HCT116 (cell line): ENCODE data around the gene PTH2. TPM values are rescaled to one million over a fixed set of nuclear protein-coding genes. Genes with fewer than 3 reads are reported as not detected.

Experiments used
- ATAC-seq: fragments of 200-7000 bp; cut with Tn5 transposase; 2 replicates; pipeline ENCODE4 v1.9.1; 2020; ENCODE audit warnings: mild to moderate bottlenecking, moderate library complexity
- BruUV-seq: library from RNA; stranded (reverse); fragments of 400-500 nt; replicated peaks from 2 replicates; lab custom pipeline; 2021; lab: Mats Ljungman, UMichigan
- CTCF ChIA-PET: fragments of 300-600 bp; sonication (Branson Sonifier 250); formaldehyde crosslinking; loops from one replicate; lab custom pipeline; 2021; ENCODE audit warnings: antibody characterized with exemption; lab: Charles Lee
- POLR2A ChIA-PET: fragments of 300-600, 350-600 bp; sonication (Branson Sonifier 250); formaldehyde crosslinking; loops from one replicate; lab custom pipeline; 2021; ENCODE audit warnings: antibody characterized with exemption; lab: Charles Lee
- RAD21 ChIA-PET, 2 experiments: fragments of 300-600 bp; sonication (Branson Sonifier 250); formaldehyde crosslinking; loops; one replicate each; lab custom pipeline; 2023; ENCODE audit warnings: low total read pairs in 2 of 2; ENCODE audit not compliant: uncharacterized antibody in 2 of 2, unreplicated experiment in 2 of 2, low non-redundant PET in 1 of 2; lab: Charles Lee
- DNase-seq: peaks from one replicate; pipeline ENCODE4 v3.0.0-alpha.2; 2010; ENCODE audit warnings: low read depth, low spot score
- H2AFZ ChIP-seq: fragments of 200-600 bp; shearing (Covaris generic), sonication (generic); 2 replicates; pipeline ENCODE4 v1.6.1; 2017; ENCODE audit warnings: low read depth, mixed run types, mixed read lengths, antibody characterized with exemption, low read length; ENCODE audit not compliant: poor library complexity, severe bottlenecking
- H3K27ac ChIP-seq: 2 replicates; pipeline ENCODE4 v1.5.1; 2012; ENCODE audit warnings: low read depth, low read length
- H3K27me3 ChIP-seq: fragments of 200-600 bp; sonication (generic); 2 replicates; pipeline ENCODE4 v1.6.1; 2016; ENCODE audit warnings: mixed run types, low read length, mixed read lengths; ENCODE audit not compliant: insufficient read depth
- H3K36me3 ChIP-seq, 2 experiments: fragments of 200-500 bp in 1 of 2; fragments of 200-600 bp in 1 of 2; sonication (Bioruptor generic) in 1 of 2; sonication (generic) in 1 of 2; 2 replicates each; pipeline versions ENCODE4 v1.5.1 to v1.6.1; 2014 to 2016; ENCODE audit warnings: low read length in 2 of 2, inconsistent platforms in 1 of 2, mixed read lengths in 1 of 2, mixed run types in 1 of 2; ENCODE audit not compliant: insufficient read depth in 2 of 2, control insufficient read depth in 1 of 2
- H3K4me1 ChIP-seq, 2 experiments: fragments of 200-600 bp in 1 of 2; sonication (generic) in 1 of 2; 2 replicates each; pipeline versions ENCODE4 v1.5.1 to v1.6.1; 2012 to 2017; ENCODE audit warnings: low read length in 2 of 2, inconsistent platforms in 1 of 2, mild to moderate bottlenecking in 1 of 2, mixed read lengths in 1 of 2, mixed run types in 1 of 2, moderate library complexity in 1 of 2; ENCODE audit not compliant: insufficient read depth in 2 of 2, control insufficient read depth in 1 of 2
- H3K4me2 ChIP-seq: fragments of 200-600 bp; sonication (generic); 2 replicates; pipeline ENCODE4 v1.6.1; 2017; ENCODE audit warnings: mixed run types, low read length, mixed read lengths
- H3K4me3 ChIP-seq, 2 experiments: fragments of 200-600 bp in 1 of 2; sonication (generic) in 1 of 2; replicated peaks in 1 of 2; 2 replicates each; pipeline ENCODE4 v1.5.1; 2011 to 2016; ENCODE audit warnings: low read length in 2 of 2, control low read depth in 1 of 2, low read depth in 1 of 2, mild to moderate bottlenecking in 1 of 2, mixed read lengths in 1 of 2, mixed run types in 1 of 2
- H3K79me2 ChIP-seq: fragments of 200-600 bp; sonication (generic); 2 replicates; pipeline ENCODE4 v1.6.1; 2017; ENCODE audit warnings: mild to moderate bottlenecking, mixed run types, low read length, moderate library complexity, mixed read lengths; ENCODE audit not compliant: insufficient read depth
- H3K9ac ChIP-seq: fragments of 200-600 bp; sonication (generic); 2 replicates; pipeline ENCODE4 v1.6.1; 2016; ENCODE audit warnings: low read length, mixed read lengths
- H3K9me2 ChIP-seq: fragments of 200-600 bp; sonication (generic), shearing (Covaris generic); 2 replicates; pipeline ENCODE4 v1.6.1; 2017; ENCODE audit warnings: mixed run types, mild to moderate bottlenecking, moderate library complexity; ENCODE audit not compliant: insufficient read depth
- H3K9me3 ChIP-seq, 2 experiments: fragments of 200-500 bp in 1 of 2; fragments of 200-600 bp in 1 of 2; sonication (Bioruptor generic) in 1 of 2; sonication (generic) in 1 of 2; 2 replicates each; pipeline ENCODE4 v1.6.1; 2014 to 2017; ENCODE audit warnings: low read length in 2 of 2, mixed read lengths in 2 of 2, inconsistent platforms in 1 of 2, low read depth in 1 of 2, mild to moderate bottlenecking in 1 of 2, mixed run types in 1 of 2, moderate library complexity in 1 of 2; ENCODE audit not compliant: control insufficient read depth in 1 of 2, insufficient read depth in 1 of 2
- H4K20me1 ChIP-seq: fragments of 200-600 bp; sonication (generic), shearing (Covaris generic); 2 replicates; pipeline ENCODE4 v1.6.1; 2017; ENCODE audit warnings: mixed run types, mild to moderate bottlenecking, moderate library complexity; ENCODE audit not compliant: insufficient read depth
- ATF3 ChIP-seq: IDR thresholded peaks from 2 replicates; pipeline ENCODE4 v1.6.1; 2012
- CEBPB ChIP-seq: IDR thresholded peaks from 2 replicates; pipeline ENCODE4 v1.6.1; 2012; ENCODE audit warnings: low read depth
- CTCF ChIP-seq, 3 experiments: fragments of 200-600 bp in 1 of 3; sonication (generic) in 1 of 3; IDR thresholded peaks in 2 of 3; conservative IDR thresholded peaks in 1 of 3; 2 replicates each; pipeline ENCODE4 v1.5.1; 2012 to 2017; ENCODE audit warnings: low read depth in 2 of 3, low read length in 2 of 3, antibody characterized with exemption in 1 of 3, borderline replicate concordance in 1 of 3, control low read depth in 1 of 3, mild to moderate bottlenecking in 1 of 3, mixed read lengths in 1 of 3, mixed run types in 1 of 3, moderate library complexity in 1 of 3; ENCODE audit not compliant: insufficient read depth in 1 of 3
- EGR1 ChIP-seq: IDR thresholded peaks from 2 replicates; pipeline ENCODE4 v1.6.1; 2012; ENCODE audit warnings: low read depth
- ELF1 ChIP-seq: IDR thresholded peaks from 2 replicates; pipeline ENCODE4 v1.6.1; 2012; ENCODE audit warnings: low read depth, borderline replicate concordance
- POLR2AphosphoS5 ChIP-seq: IDR thresholded peaks from 2 replicates; pipeline ENCODE4 v1.6.1; 2011; ENCODE audit warnings: mild to moderate bottlenecking, low read depth, low read length, moderate library complexity
- REST ChIP-seq: IDR thresholded peaks from 2 replicates; pipeline ENCODE4 v1.6.1; 2012; ENCODE audit warnings: low read depth
- SRF ChIP-seq: IDR thresholded peaks from 2 replicates; pipeline ENCODE4 v1.6.1; 2012; ENCODE audit warnings: low read depth
- YY1 ChIP-seq: IDR thresholded peaks from 2 replicates; pipeline ENCODE4 v1.6.1; 2011; ENCODE audit warnings: low read length, low read depth, moderate library complexity, mild to moderate bottlenecking; ENCODE audit not compliant: insufficient replicate concordance; ENCODE audit errors: extremely low read depth
- ZFX ChIP-seq: fragments of 450-650 bp; IDR thresholded peaks from 2 replicates; pipeline ENCODE4 v1.6.1; 2017
- intact Hi-C: fragments of 100-400 bp; cut with micrococcal nuclease; formaldehyde crosslinking; loops from 2 replicates; pipeline ENCODE4 v1.10.0; 2022
- total RNA-seq: library from RNA; stranded (reverse); gene quantifications from one replicate; pipeline ENCODE4 v1.2.1, GENCODE V29; 2021; ENCODE audit not compliant: unreplicated experiment
- TF ChIP-seq, protein P1 (sequence below): IDR thresholded peaks from 2 replicates; pipeline ENCODE4 v1.6.1; 2011; ENCODE audit warnings: mild to moderate bottlenecking, low read length, moderate library complexity; ENCODE audit not compliant: insufficient replicate concordance; ENCODE audit errors: extremely low read depth

Gene PTH2
- total RNA-seq, 1 experiment from 2014 or later: 9.5 TPM

GRCh38 chr19:49398931-49399330 lies 24.3 kb downstream of the PTH2 start:
- intact Hi-C loops: no loop called here
- H3K79me2 ChIP-seq: no peaks in the 10 kb centered on the region
- H3K27me3 ChIP-seq: no peaks in the 10 kb centered on the region
- ATAC-seq (no peak), DNase-seq (no peak)
- no peaks in the 10 kb centered on the region for H4K20me1 ChIP-seq
- ChIA-PET RAD21 (no interaction called here), POLR2A (interaction anchor here (1.2 kb wide), 1 partner anchor 54 kb away, joined by 3 read pairs; the partner anchor contains the start of gene ALDH16A1), CTCF (no interaction called here)
- TF ChIP-seq YY1 (no peak), POLR2AphosphoS5 (no peak), ATF3 (no peak), REST (no peak), SRF (no peak), CTCF (IDR thresholded peaks at IDR 0.05 in 2 of 3, conservative IDR thresholded peaks at IDR 0.05 in 1 of 3; ENCODE audit: borderline replicate concordance in 1 of 3, insufficient read depth in 1 of 3, low read depth in 2 of 3, low read length in 2 of 3) (no peak), ZFX (no peak), CEBPB (no peak), ELF1 (no peak), EGR1 (no peak)
- TF ChIP-seq, protein P1, sequence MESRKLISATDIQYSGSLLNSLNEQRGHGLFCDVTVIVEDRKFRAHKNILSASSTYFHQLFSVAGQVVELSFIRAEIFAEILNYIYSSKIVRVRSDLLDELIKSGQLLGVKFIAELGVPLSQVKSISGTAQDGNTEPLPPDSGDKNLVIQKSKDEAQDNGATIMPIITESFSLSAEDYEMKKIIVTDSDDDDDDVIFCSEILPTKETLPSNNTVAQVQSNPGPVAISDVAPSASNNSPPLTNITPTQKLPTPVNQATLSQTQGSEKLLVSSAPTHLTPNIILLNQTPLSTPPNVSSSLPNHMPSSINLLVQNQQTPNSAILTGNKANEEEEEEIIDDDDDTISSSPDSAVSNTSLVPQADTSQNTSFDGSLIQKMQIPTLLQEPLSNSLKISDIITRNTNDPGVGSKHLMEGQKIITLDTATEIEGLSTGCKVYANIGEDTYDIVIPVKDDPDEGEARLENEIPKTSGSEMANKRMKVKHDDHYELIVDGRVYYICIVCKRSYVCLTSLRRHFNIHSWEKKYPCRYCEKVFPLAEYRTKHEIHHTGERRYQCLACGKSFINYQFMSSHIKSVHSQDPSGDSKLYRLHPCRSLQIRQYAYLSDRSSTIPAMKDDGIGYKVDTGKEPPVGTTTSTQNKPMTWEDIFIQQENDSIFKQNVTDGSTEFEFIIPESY: no peak
- H3K9me3 ChIP-seq: no peaks in the 10 kb centered on the region
- H2AFZ ChIP-seq: no peak overlapping the region
- H3K4me2 ChIP-seq: no peak overlapping the region
- H3K36me3 ChIP-seq: no peaks in the 10 kb centered on the region
- no peaks in the 10 kb centered on the region for H3K9me2 ChIP-seq
- BruUV-seq: no TSS peak
- no peak overlapping the region for H3K9ac ChIP-seq
- peaks cover 6 to 8% of the 10 kb centered on the region in 2 experiments; a peak in 3 of 4 replicates for H3K4me1 ChIP-seq
- H3K27ac ChIP-seq: no peak overlapping the region
- no peak overlapping the region for H3K4me3 ChIP-seq
